Measurements from ENCODE around the gene ATP4B. TPM values are rescaled to one million over a fixed set of nuclear protein-coding genes. Genes with fewer than 3 reads are reported as not detected.
A peak's percentile ranks its signal among the peaks of the same experiment; 100 is the strongest.

ATP4B gene
- total RNA-seq, 1 donor from 2014 or later = not detected

DNA sequence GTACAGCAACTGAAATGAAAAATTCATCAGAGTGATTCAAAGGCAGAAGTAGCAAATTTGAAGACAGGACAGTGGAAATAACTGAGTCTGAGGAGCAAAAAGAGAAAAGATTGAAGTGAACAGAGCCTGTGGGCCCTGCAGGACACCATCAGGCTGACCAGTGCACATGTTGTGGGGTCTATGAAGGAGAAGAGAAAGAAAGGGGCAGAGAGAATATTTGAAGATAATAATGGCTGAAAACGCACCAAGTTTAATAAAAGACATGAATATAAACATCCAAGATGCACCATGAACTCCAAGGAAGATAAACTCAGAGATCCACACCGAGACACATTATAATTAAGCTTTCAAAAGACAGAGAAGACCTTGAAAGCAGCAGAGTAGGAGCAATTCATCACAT is 15.4 kb downstream of the ATP4B start:
- DNase-seq = no peak
- H3K9me3 Mint-ChIP-seq (ENCODE audit: unreplicated experiment) = peaks cover 10% of the 10 kb centered on the region
- TF ChIP-seq, protein P1, sequence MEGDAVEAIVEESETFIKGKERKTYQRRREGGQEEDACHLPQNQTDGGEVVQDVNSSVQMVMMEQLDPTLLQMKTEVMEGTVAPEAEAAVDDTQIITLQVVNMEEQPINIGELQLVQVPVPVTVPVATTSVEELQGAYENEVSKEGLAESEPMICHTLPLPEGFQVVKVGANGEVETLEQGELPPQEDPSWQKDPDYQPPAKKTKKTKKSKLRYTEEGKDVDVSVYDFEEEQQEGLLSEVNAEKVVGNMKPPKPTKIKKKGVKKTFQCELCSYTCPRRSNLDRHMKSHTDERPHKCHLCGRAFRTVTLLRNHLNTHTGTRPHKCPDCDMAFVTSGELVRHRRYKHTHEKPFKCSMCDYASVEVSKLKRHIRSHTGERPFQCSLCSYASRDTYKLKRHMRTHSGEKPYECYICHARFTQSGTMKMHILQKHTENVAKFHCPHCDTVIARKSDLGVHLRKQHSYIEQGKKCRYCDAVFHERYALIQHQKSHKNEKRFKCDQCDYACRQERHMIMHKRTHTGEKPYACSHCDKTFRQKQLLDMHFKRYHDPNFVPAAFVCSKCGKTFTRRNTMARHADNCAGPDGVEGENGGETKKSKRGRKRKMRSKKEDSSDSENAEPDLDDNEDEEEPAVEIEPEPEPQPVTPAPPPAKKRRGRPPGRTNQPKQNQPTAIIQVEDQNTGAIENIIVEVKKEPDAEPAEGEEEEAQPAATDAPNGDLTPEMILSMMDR (IDR thresholded peaks at IDR 0.05; ENCODE audit: partially characterized antibody, unreplicated experiment) = no peak
- no peaks in the 10 kb centered on the region for H3K4me1 Mint-ChIP-seq (ENCODE audit: low read depth, unreplicated experiment)
- no peak overlapping the region for H3K27ac Mint-ChIP-seq (ENCODE audit: unreplicated experiment)
- H3K27me3 Mint-ChIP-seq (ENCODE audit: unreplicated experiment) = no peaks in the 10 kb centered on the region
- no peak overlapping the region for H3K4me3 Mint-ChIP-seq (ENCODE audit: unreplicated experiment)
- peaks cover 32% of the 10 kb centered on the region for H3K36me3 Mint-ChIP-seq (ENCODE audit: unreplicated experiment)

DNA sequence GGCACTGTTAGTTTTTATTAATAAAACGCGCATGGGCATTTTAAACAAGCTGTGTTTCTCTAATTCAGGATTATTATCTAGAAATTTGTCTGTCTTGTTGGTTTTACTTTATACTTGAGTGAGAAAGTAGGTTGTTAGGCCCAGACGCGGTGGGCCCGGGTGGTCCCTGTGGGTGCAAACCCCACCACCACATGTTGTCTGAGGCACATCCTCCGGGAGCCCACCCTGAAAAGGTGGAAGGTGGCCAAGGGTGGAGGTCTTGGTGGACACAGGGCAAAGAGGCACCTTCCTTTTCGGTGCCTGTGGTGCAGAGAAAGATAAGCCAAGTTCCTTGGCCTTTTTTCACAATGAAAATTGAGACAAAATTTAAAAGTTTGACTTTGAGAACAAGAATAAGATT is 16.6 kb downstream of the ATP4B start:
- TF ChIP-seq, protein P1 (IDR thresholded peaks at IDR 0.05; ENCODE audit: partially characterized antibody, unreplicated experiment) = no peak
- Mint-ChIP-seq H3K36me3 (ENCODE audit: unreplicated experiment) (peaks cover 35% of the 10 kb centered on the region), H3K9me3 (ENCODE audit: unreplicated experiment) (peaks cover 13% of the 10 kb centered on the region), H3K4me1 (ENCODE audit: low read depth, unreplicated experiment) (no peaks in the 10 kb centered on the region), H3K4me3 (ENCODE audit: unreplicated experiment) (no peak overlapping the region), H3K27ac (ENCODE audit: unreplicated experiment) (no peak overlapping the region), H3K27me3 (ENCODE audit: unreplicated experiment) (no peaks in the 10 kb centered on the region)
- no peak for DNase-seq

DNA sequence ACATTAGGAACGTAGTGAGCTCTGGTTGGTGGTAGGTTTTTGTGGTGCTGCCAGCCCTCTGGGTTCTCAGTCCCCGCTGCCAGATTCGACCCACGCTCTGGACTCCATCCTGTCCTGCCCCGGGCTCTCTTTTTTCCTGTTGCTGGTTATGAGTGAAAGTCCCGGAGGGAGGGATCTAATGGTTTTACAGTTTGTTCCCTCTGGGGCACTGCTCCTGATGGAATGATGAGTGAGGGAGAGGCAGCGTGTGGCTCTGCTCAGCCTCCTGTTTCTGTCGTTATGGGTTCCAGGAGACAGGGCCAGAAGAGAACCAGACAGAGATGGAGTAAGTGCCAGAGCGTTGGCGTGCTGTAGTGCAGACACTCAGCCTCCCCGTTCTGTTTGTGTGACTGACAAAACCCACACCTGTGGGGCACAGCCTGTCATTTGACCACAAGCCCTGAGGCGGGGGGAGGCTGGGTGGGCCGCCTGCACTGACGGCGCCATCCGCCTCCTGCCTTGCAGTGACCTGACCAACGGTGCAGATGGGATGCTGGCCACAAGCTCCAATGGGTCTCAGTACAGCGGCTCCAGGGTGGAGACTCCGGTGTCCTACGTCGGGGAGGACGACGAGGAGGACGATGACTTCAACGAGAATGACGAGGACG is 18.3 kb downstream of the ATP4B start:
- Mint-ChIP-seq H3K27ac (ENCODE audit: unreplicated experiment) (no peak overlapping the region), H3K4me1 (ENCODE audit: low read depth, unreplicated experiment) (no peaks in the 10 kb centered on the region), H3K9me3 (ENCODE audit: unreplicated experiment) (peaks cover 14% of the 10 kb centered on the region), H3K4me3 (ENCODE audit: unreplicated experiment) (no peak overlapping the region), H3K36me3 (ENCODE audit: unreplicated experiment) (peaks cover 35% of the 10 kb centered on the region), H3K27me3 (ENCODE audit: unreplicated experiment) (peaks cover 1% of the 10 kb centered on the region)
- TF ChIP-seq, protein P1 (IDR thresholded peaks at IDR 0.05; ENCODE audit: partially characterized antibody, unreplicated experiment) = no peak
- DNase-seq = peak; percentile 14

DNA sequence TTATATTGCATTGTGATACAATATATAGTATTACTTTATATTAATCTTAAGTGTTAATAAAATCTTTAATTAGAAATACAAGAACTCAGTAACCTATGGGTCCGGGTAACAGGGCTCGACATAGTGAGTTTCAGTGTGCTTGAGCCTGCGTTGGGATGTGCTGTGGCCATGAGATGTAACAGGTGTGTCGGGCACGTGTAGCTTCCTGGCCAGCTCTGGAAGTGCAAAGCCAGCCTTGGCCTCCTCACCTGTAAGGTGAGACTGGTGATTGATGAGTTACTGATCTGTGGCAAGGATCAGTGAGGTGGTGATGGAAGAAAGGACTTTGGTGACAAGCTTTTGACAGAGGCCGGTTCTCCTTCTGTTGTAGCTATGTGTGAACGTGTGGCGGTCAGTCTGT is 19.2 kb downstream of the ATP4B start:
- H3K27me3 Mint-ChIP-seq (ENCODE audit: unreplicated experiment) = peaks cover 3% of the 10 kb centered on the region
- no peak overlapping the region for H3K27ac Mint-ChIP-seq (ENCODE audit: unreplicated experiment)
- no peaks in the 10 kb centered on the region for H3K4me1 Mint-ChIP-seq (ENCODE audit: low read depth, unreplicated experiment)
- H3K4me3 Mint-ChIP-seq (ENCODE audit: unreplicated experiment) = no peak overlapping the region
- TF ChIP-seq, protein P1 (IDR thresholded peaks at IDR 0.05; ENCODE audit: partially characterized antibody, unreplicated experiment) = no peak
- DNase-seq = no peak
- peaks cover 13% of the 10 kb centered on the region for H3K9me3 Mint-ChIP-seq (ENCODE audit: unreplicated experiment)
- peaks cover 45% of the 10 kb centered on the region for H3K36me3 Mint-ChIP-seq (ENCODE audit: unreplicated experiment)

DNA sequence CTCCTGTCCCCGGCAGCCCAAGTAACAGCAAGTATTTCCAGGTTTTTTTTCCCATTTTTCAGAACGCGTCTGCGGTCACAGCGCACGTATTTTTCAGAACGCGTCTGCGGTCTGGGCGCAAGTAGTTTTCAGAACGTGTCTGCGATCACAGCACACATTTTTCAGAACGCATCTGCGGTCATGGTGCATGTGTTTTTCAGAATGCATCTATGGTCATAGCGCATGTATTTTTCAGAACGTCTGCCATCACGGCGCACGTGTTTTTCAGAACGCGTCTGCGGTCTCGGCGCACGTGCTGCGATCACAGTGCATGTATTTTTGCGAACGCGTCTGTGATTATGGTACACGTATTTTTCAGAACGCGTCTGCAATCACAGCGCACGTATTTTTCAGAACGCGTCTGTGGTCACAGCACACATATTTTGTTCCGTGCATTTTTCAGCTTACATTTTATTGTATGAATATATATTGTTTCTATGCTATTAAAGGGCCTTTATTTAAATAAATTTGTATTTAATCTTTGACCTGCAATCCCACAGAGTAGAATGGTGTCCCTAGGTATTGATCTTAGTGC is 19.7 kb downstream of the ATP4B start:
- Mint-ChIP-seq H3K27ac (ENCODE audit: unreplicated experiment) (no peak overlapping the region), H3K4me1 (ENCODE audit: low read depth, unreplicated experiment) (no peaks in the 10 kb centered on the region), H3K27me3 (ENCODE audit: unreplicated experiment) (peaks cover 3% of the 10 kb centered on the region), H3K9me3 (ENCODE audit: unreplicated experiment) (peaks cover 13% of the 10 kb centered on the region), H3K36me3 (ENCODE audit: unreplicated experiment) (peaks cover 45% of the 10 kb centered on the region), H3K4me3 (ENCODE audit: unreplicated experiment) (no peak overlapping the region)
- no peak for DNase-seq
- TF ChIP-seq, protein P1 (IDR thresholded peaks at IDR 0.05; ENCODE audit: partially characterized antibody, unreplicated experiment) = no peak

Measured in glutamatergic neuron (in vitro differentiated cells).